Daoy (cell line): ENCODE data around the gene CLEC1B. TPM values are rescaled to one million over a fixed set of nuclear protein-coding genes. Genes with fewer than 3 reads are reported as not detected.
"Not testable (repeated sequence)": the region's sequence is repeated elsewhere in the genome, so short reads cannot be mapped to it uniquely, and the experiment has no call there.

Source experiments
- DNase-seq: peaks from one replicate; pipeline ENCODE4 v3.0.0-alpha.2; 2015; ENCODE audit warnings: low read depth
- total RNA-seq: library from RNA; depleted of rRNA; stranded (reverse); fragments of >200 nt; shearing (Covaris generic); gene quantifications from 2 replicates; pipeline ENCODE4 v1.2.3, GENCODE V29; 2014; rRNA removed

CLEC1B gene
- total RNA-seq, 1 experiment from 2014 or later: not detected

DNA sequence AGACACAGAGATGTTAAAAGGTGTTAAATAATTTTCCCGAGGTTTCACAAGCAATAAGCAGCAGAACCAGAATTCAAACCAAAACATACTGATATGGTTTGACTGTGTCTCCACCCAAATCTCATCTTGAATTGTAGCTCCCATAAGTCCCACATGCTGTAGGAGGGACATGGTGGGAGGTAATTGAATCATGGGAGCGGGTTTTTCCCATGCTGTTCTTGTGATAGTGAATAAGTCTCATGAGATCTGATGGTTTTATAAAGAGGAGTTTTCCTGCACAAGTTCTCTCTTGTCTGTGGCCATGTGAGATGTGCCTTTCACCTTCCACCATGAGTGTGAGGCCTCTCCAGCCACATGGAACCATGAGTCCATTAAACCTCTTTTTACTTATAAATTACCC, 24.2 kb downstream of the CLEC1B start:
- DNase-seq: not testable (repeated sequence)

DNA sequence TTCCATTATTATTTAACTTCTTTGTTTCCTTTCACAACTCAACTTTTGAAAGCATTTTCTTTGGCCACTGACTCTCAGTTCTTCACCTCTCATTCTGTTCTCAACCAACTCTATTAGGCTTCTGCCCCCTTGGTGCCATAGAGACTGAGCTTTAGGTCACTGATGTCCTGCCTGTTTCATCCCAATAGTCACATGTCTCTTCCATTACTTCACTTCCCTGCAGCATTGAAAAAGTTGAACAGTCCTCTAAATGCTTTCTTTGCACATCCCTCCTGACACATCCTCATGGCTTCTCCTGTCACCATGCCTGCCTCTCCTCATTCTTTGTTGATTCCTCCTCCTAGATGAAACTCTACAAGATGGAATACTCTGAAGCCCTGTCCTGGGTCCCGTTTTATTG, 25.0 kb downstream of the CLEC1B start:
- no peak for DNase-seq

DNA sequence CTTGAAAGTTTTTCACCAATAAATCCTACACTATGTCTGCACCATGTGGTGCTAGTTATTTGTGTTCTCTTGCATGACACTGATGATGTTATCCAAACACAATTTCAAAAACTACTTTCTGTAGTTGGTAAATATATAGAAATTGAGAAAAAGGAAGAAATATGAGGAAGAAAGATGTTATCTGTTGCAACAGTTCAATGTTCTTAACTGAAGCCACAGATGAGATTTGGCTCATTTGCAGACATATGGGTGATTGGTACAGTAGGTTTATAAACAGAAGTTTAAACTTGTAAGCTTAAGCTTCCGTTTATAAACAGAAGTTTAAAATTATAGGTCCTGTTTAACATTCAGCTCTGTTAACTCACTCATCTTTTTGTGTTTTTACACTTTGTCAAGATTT, 27.7 kb downstream of the CLEC1B start, which contains the start of gene CLEC12A:
Gene CLEC12A, plus strand, starts transcription at position 229 of the 400 bp plus-strand sequence. CDS start 188 bp downstream, outside the sequence.
- DNase-seq: no peak

DNA sequence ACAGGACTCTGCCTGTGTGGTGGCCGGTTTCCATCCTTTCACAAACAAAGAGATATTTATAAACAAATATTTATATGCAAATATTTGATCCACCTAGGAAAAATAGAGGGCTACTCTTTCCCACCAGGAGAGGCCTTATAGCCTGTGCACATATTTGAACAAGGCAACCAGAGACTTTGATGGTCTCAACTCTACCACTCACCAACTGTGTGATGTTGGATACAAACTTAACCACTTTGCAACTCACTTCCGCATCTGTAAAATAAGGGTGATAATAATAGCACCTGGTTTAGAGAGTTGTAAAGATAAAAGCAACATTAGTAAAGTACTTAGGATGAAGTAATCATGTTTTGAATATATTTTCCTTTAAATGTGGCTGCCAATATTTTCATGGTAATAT, 29.2 kb downstream of the CLEC1B start:
- no peak for DNase-seq

DNA sequence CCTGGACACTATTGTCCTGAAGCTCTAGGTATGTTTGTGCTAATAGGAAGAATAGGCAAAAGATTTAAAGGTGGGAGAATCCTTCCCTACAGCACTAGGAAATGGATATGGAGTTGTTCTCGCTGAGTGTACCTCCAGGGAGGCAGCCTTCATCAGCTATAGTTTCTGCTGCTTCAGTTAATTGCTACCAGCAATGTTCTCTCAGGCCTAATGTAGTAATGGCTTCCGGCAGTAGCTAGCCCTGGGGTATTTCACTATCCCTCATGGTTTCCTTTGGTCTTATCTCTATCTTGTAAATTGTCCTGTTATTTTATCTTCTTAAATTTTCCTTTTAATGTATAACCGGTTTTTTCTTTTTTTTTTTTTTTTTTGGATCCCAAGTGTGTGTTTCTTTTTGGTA, 37.0 kb downstream of the CLEC1B start:
- no peak for DNase-seq

DNA sequence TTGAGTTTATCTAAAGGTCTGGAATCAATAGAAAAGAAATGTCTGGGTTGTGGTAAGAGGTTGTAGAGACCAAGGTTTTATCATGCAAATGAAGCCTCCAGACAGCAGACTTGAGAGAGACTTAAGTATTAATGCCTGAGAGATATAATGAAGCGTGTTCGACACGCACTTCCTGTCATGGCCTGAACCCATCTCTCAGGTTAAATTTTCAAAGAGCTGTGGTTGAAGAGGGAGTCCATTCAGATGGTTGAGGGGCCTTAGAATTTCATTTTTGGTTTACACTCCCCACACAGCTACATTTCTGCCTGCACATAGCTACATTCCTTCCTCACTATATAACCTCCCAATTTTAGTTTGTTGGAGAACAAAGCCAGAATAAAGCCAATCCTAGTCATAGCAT, 37.8 kb downstream of the CLEC1B start:
- DNase-seq: no peak

DNA sequence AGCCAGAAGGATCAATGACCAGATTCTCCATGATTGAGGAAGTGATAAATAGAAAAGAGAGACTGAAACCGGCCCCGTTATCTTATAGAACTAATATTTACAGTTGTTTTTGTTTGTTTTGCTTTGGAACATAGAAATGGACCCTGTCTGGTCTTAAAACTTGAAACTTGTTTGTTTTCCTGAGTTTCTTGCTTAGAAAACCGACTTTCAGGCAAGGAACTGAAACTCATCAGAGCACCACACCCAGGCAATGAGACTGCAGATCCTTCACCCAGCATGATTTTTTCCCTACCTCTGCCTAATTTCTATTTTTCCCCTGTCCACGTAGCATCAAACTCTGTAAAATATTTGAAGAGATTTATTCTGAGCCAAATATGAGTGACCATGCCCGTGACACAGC, 38.3 kb downstream of the CLEC1B start:
- no peak for DNase-seq

DNA sequence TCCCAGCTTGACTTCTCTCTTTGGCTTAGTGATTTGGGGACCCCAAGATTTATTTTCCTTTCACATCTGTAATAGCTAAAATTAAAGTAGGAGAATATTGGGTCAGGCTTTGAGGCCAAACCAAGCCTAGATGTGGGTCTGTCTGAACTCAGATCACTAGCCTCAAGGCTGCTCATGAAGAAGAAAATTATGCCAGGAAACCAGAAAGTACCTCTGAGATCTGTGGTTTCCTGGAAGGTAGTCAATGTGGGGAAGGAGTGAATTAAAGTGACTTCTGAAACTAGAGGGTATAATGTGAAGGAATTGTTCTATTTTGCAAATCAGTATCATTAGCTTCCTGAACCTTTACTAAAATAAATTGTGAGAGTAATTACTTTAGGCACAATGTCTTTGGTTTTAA, 41.1 kb downstream of the CLEC1B start:
- no peak for DNase-seq

DNA sequence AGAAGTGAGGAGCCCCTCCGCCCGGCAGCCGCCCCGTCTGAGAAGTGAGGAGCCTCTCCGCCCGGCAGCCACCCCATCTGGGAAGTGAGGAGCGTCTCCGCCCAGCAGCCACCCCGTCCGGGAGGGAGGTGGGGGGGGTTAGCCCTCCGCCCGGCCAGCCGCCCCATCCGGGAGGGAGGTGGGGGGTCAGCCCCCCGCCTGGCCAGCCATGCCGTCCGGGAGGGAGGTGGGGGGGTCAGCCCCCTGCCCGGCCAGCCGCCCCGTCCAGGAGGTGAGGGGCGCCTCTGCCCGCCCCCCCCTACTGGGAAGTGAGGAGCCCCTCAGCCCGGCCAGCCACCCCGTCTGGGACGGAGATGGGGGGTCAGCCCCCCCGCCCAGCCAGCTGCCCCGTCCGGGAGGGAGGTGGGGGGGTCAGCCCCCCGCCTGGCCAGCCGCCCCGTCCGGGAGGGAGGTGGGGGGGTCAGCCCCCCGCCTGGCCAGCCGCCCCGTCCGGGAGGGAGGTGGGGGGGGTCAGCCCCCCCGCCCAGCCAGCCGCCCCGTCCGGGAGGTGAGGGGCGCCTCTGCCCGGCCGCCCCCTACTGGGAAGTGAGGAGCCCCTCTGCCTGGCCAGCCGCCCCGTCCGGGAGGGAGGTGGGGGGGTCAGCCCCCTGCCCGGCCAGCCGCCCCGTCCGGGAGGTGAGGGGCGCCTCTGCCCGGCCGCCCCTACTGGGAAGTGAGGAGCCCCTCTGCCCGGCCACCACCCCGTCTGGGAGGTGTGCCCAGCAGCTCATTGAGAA, 45.8 kb downstream of the CLEC1B start:
- DNase-seq: not testable (repeated sequence)

DNA sequence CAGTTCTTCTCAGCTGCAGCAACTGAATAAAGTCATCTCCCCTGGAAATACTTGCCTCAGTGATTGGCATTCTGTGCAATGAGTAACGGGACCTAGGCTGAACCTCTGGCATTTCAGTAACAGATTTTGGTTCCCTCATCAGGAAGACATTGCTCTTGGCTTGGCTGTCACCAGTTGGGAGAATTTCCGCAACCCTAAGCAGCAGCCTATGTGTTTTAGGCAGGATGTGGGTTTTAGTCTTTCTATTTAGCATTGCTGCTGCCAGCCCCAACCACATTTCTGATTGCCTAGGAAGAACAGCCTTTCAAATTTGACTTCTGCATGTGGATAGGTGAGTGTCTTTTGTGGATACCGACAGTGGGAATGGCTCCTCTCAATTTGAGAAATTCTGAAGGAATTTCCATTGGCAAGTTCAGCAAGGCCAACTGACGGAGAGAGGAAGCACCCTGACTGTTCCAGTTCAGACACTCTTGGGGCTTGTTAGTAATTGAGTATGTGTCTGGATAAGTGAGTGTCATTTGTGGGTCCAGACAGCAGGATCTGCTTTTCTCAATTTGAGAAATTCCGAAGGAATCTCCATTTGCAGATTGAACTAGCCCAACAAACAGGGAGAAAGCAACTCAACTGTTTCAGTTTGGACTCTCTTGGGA, 47.8 kb downstream of the CLEC1B start:
- no peak for DNase-seq

DNA sequence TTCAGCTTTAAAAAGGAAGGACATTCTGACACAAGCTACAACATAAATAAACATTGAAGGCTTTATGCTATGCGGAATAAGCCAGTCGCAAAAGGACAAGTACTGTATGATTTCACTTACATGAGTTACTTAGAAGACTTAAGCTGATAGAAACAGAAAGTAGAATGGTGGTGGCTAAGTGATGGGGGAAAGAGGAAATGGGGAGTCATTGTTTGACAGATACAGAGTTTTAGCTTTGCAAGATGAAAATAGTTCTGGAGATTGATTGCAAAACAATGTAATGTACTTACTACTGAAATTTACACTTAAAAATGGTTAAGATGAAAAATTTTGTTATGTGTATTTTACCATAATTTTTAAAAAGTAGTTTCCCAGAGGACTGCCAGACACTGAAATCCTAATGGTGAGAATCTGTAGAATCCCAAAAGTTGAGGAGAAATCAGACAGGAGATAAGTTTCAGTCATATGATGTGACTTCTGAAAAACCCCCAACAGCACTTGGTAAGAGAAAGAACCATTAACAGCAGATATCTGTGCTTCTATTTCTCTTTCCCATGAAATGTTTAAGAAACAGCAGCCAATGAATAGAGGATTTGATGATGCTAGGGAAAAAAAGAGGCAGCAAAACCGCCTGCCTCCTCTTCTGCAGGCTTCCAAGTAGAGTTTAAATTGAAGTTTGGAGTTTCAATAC, 50.2 kb downstream of the CLEC1B start:
- no peak for DNase-seq

DNA sequence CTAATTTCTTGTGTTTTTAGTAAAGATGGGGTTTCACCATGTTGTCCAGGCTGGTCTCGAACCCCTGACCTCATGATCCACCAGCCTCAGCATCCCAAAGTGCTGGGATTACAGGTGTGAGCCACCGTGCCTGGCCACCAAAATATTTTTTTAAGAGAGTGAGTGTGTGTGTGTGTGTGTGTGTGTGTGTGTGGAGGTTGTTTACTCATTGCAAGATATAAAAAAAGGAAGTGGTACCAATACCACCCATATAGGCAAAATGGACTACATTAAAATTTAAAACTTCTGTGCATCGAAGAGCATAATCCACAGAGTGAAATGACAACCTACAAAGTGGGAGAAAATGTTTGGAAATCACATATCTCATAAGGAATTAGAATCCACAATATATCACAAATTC, 51.2 kb downstream of the CLEC1B start:
- DNase-seq: no peak

DNA sequence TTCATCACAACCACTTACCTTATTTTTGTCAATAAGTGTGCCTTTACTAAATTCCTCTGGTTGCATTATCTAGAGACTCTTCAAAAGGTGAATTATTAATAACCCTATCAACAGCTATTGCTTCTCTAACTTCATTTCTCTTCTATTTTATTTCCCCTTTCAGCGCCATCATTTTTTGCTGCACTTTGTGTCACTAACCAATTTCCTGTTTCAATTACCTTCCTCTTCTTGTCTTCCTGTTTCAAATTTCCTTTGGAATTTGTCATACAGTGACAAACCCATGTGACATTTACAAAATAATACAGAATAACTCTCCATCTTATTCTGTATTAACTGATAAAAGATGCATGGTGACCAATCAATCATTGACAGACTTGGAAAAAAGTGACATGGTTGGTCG, 54.5 kb downstream of the CLEC1B start:
- DNase-seq: no peak

DNA sequence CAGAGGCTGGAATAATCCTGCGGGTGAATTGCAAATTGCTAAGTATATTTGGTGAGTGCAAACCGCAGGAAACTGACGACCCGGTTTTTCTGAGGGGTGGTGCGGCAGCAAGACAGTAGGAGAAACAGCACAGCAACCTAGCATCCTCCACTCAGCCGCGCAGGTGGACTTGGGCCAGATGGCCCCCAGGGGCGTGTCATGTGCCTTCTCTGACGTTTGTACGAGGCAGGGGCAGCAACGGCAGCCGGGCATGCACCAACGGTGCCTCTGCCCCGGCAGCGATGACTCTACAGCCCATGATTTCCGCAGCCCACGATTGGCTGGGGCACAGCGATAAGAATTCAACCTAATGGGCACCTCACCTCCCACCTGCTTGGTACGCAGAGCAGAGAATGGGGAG, 55.7 kb downstream of the CLEC1B start:
- DNase-seq: no peak

Other genes with a start within 250 kb of the CLEC1B start
- 0.12 and 0.57 TPM in 2 replicates for gene CD69, start 238.2 kb downstream of the CLEC1B start, total RNA-seq
- not detected in 2 replicates for gene KLRF1, start 171.6 kb downstream of the CLEC1B start, total RNA-seq
- gene CLEC2B, start 129.8 kb downstream of the CLEC1B start, total RNA-seq: 0.60 and 1.3 TPM in 2 replicates
- gene KLRF2, start 117.6 kb downstream of the CLEC1B start, total RNA-seq: not detected in 2 replicates
- not detected in 2 replicates for gene CLEC2A, start 66.8 kb downstream of the CLEC1B start, total RNA-seq
- not detected in 2 replicates for gene CLEC12A, start 27.7 kb downstream of the CLEC1B start, total RNA-seq
- gene CLEC12B, start 11.5 kb upstream of the CLEC1B start, total RNA-seq: not detected in 2 replicates
- not detected in 2 replicates for gene CLEC9A, start 31.6 kb upstream of the CLEC1B start, total RNA-seq
- 0.06 TPM in 1 of 2 replicates, not detected in the other for gene CLEC1A, start 99.9 kb upstream of the CLEC1B start, total RNA-seq
- gene CLEC7A, start 131.1 kb upstream of the CLEC1B start, total RNA-seq: not detected in 2 replicates
- 0.06 TPM in 1 of 2 replicates, not detected in the other for gene OLR1, start 173.0 kb upstream of the CLEC1B start, total RNA-seq
- 0.57 and 1.8 TPM in 2 replicates for gene TMEM52B, start 179.9 kb upstream of the CLEC1B start, total RNA-seq
- 14.5 and 19.5 TPM in 2 replicates for gene GABARAPL1, start 213.8 kb upstream of the CLEC1B start, total RNA-seq